DND-41 (cell line): ENCODE measurements around the gene NFKBIZ.

Source experiments
- EZH2 ChIP-seq: IDR thresholded peaks from 3 replicates; pipeline ENCODE4 v1.6.1; 2012; ENCODE audit warnings: borderline replicate concordance, low read depth, mild to moderate bottlenecking, moderate library complexity, low read length, inconsistent platforms; ENCODE audit not compliant: severe bottlenecking
- TF ChIP-seq, protein P1 (sequence below): IDR thresholded peaks from 2 replicates; pipeline ENCODE4 v1.5.1; 2012; ENCODE audit warnings: borderline replicate concordance, low read length, moderate library complexity, mild to moderate bottlenecking; ENCODE audit not compliant: poor library complexity, severe bottlenecking; ENCODE audit errors: extremely low read depth

DNA sequence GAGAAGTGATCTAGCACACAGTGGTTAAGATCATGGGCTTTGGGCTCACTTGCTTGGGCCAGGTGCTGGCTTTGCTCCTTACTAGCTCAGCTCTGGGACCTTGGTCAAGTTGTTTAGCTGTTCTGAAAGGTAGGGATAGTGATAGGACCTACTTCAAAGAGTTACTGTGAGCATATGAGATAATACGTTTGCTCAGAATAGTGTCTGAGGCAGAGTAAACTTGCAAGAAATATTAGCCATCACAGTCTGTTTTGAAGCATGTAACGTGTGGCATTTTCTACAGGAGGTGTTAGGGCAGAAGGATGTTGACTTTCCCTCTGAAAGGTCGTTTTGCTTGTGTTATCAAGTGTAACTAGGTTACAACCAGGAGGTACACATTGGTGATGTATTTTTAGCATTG is 34.5 kb upstream of the NFKBIZ start:
- TF ChIP-seq, protein P1, sequence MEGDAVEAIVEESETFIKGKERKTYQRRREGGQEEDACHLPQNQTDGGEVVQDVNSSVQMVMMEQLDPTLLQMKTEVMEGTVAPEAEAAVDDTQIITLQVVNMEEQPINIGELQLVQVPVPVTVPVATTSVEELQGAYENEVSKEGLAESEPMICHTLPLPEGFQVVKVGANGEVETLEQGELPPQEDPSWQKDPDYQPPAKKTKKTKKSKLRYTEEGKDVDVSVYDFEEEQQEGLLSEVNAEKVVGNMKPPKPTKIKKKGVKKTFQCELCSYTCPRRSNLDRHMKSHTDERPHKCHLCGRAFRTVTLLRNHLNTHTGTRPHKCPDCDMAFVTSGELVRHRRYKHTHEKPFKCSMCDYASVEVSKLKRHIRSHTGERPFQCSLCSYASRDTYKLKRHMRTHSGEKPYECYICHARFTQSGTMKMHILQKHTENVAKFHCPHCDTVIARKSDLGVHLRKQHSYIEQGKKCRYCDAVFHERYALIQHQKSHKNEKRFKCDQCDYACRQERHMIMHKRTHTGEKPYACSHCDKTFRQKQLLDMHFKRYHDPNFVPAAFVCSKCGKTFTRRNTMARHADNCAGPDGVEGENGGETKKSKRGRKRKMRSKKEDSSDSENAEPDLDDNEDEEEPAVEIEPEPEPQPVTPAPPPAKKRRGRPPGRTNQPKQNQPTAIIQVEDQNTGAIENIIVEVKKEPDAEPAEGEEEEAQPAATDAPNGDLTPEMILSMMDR, result no peak
- no peak for TF ChIP-seq EZH2
